HEK293 (cell line): Measurements from ENCODE around the gene MAL.

Source experiments
- CTCF ChIA-PET: fragments of 350-600 bp; formaldehyde crosslinking; extraction: SDS; loops from one replicate; lab custom pipeline; 2021; ENCODE audit warnings: antibody characterized with exemption; lab: Yijun Ruan, JAX
- POLR2A ChIA-PET: fragments of 300-600 bp; formaldehyde crosslinking; extraction: SDS; loops from one replicate; lab custom pipeline; 2020; ENCODE audit warnings: antibody characterized with exemption, inconsistent platforms; lab: Yijun Ruan, JAX
- H3K27ac ChIP-seq: fragments of 200-500 bp; sonication (Bioruptor generic); 2 replicates; pipeline ENCODE4 v1.5.1; 2014; ENCODE audit warnings: low read depth, low read length, control low read depth, inconsistent platforms; ENCODE audit errors: extremely low read depth
- H3K36me3 ChIP-seq, 2 experiments: fragments of 200-500 bp in 1 of 2; sonication (Bioruptor generic) in 1 of 2; 1 replicate in 1 of 2; 2 replicates in 1 of 2; pipeline ENCODE4 v1.5.1; 2014 to 2017; ENCODE audit warnings: inconsistent platforms in 2 of 2, low read length in 2 of 2; ENCODE audit not compliant: control insufficient read depth in 2 of 2, insufficient read depth in 1 of 2
- H3K4me1 ChIP-seq: fragments of 200-500 bp; sonication (Bioruptor generic); 2 replicates; pipeline ENCODE4 v1.5.1; 2014; ENCODE audit warnings: mild to moderate bottlenecking, low read length, inconsistent platforms; ENCODE audit not compliant: control insufficient read depth, insufficient read depth
- H3K4me3 ChIP-seq: 2 replicates; pipeline ENCODE4 v1.5.1; 2011; ENCODE audit warnings: low read depth, mild to moderate bottlenecking, control low read depth, low read length, moderate library complexity
- H3K9me3 ChIP-seq: fragments of 200-500 bp; sonication (Bioruptor generic); 2 replicates; pipeline ENCODE4 v1.5.1; 2014; ENCODE audit warnings: low read depth, low read length, inconsistent platforms; ENCODE audit not compliant: control insufficient read depth, insufficient read depth
- GLIS2 ChIP-seq: fragments of 450-650 bp; formaldehyde crosslinking; IDR thresholded peaks from 2 replicates; pipeline ENCODE4 v1.5.1; 2016; ENCODE audit warnings: missing biosample characterization, missing genetic modification characterization
- KLF7 ChIP-seq: fragments of 450-650 bp; formaldehyde crosslinking; IDR thresholded peaks from 2 replicates; pipeline ENCODE4 v1.5.1; 2016; ENCODE audit warnings: missing biosample characterization, missing genetic modification characterization, borderline replicate concordance
- KLF8 ChIP-seq: fragments of 450-650 bp; formaldehyde crosslinking; IDR thresholded peaks from 2 replicates; pipeline ENCODE4 v1.5.1; 2016; ENCODE audit warnings: missing biosample characterization, missing genetic modification characterization
- MEIS1 ChIP-seq: sonication (generic); formaldehyde crosslinking; IDR thresholded peaks from 2 replicates; pipeline ENCODE4 v1.8.1; 2022; ENCODE audit warnings: missing genetic modification reagents, mild to moderate bottlenecking, borderline replicate concordance
- PRDM1 ChIP-seq: fragments of 450-650 bp; formaldehyde crosslinking; IDR thresholded peaks from 2 replicates; pipeline ENCODE4; 2016; ENCODE audit warnings: missing biosample characterization, missing genetic modification characterization
- PRDM6 ChIP-seq: fragments of 450-650 bp; formaldehyde crosslinking; IDR thresholded peaks from 2 replicates; pipeline ENCODE4 v1.5.1; 2017; ENCODE audit warnings: missing biosample characterization, missing genetic modification characterization
- ZBTB1 ChIP-seq: fragments of 450-650 bp; formaldehyde crosslinking; IDR thresholded peaks from 2 replicates; pipeline ENCODE4 v1.5.1; 2016; ENCODE audit warnings: missing biosample characterization, missing genetic modification characterization
- ZBTB20 ChIP-seq: fragments of 450-650 bp; formaldehyde crosslinking; IDR thresholded peaks from 2 replicates; pipeline ENCODE4 v1.5.1; 2016; ENCODE audit warnings: missing biosample characterization, missing genetic modification characterization
- ZBTB21 ChIP-seq: fragments of 450-650 bp; formaldehyde crosslinking; IDR thresholded peaks from 2 replicates; pipeline ENCODE4 v1.5.1; 2017; ENCODE audit warnings: missing biosample characterization, missing genetic modification characterization
- ZBTB26 ChIP-seq: fragments of 450-650 bp; formaldehyde crosslinking; optimal IDR thresholded peaks from 2 replicates; pipeline ENCODE3; 2016; ENCODE audit warnings: missing biosample characterization, mild to moderate bottlenecking, missing genetic modification characterization
- ZNF114 ChIP-seq: fragments of 450-650 bp; formaldehyde crosslinking; IDR thresholded peaks from 2 replicates; pipeline ENCODE4 v1.5.0; 2017; ENCODE audit warnings: missing biosample characterization, missing genetic modification characterization
- ZNF132 ChIP-seq: fragments of 450-650 bp; formaldehyde crosslinking; IDR thresholded peaks from 2 replicates; pipeline ENCODE4 v1.5.1; 2017; ENCODE audit warnings: missing biosample characterization, missing genetic modification characterization, borderline replicate concordance
- ZNF146 ChIP-seq: fragments of 450-650 bp; formaldehyde crosslinking; IDR thresholded peaks from 2 replicates; pipeline ENCODE4 v1.5.1; 2016; ENCODE audit warnings: missing biosample characterization, missing genetic modification characterization
- ZNF214 ChIP-seq: fragments of 450-650 bp; formaldehyde crosslinking; IDR thresholded peaks from 2 replicates; pipeline ENCODE4 v1.5.1; 2017; ENCODE audit warnings: missing biosample characterization, mild to moderate bottlenecking, missing genetic modification characterization, borderline replicate concordance
- ZNF266 ChIP-seq: fragments of 450-650 bp; formaldehyde crosslinking; IDR thresholded peaks from 2 replicates; pipeline ENCODE4 v1.5.1; 2016; ENCODE audit warnings: missing biosample characterization, missing genetic modification characterization, low read depth
- ZNF350 ChIP-seq: fragments of 450-650 bp; formaldehyde crosslinking; IDR thresholded peaks from 2 replicates; pipeline ENCODE4 v1.5.0; 2017; ENCODE audit warnings: missing biosample characterization, mild to moderate bottlenecking, missing genetic modification characterization
- ZNF473 ChIP-seq: fragments of 450-650 bp; formaldehyde crosslinking; IDR thresholded peaks from 2 replicates; pipeline ENCODE4 v1.5.1; 2017; ENCODE audit warnings: missing biosample characterization, missing genetic modification characterization
- ZNF501 ChIP-seq: fragments of 450-650 bp; formaldehyde crosslinking; IDR thresholded peaks from 2 replicates; pipeline ENCODE4 v1.5.1; 2016; ENCODE audit warnings: missing biosample characterization, missing genetic modification characterization
- ZNF600 ChIP-seq: fragments of 450-650 bp; formaldehyde crosslinking; IDR thresholded peaks from 2 replicates; pipeline ENCODE4 v1.5.1; 2016; ENCODE audit warnings: missing biosample characterization, missing genetic modification characterization
- ZNF830 ChIP-seq: fragments of 450-650 bp; IDR thresholded peaks from 2 replicates; pipeline ENCODE4 v1.5.0; 2018; ENCODE audit warnings: missing biosample characterization, missing genetic modification characterization, low read depth, mild to moderate bottlenecking, moderate library complexity

The MAL gene

GRCh38 chr2:95052804-95053479 lies 27.4 kb downstream of the MAL start (continued):
- no peak for TF ChIP-seq ZNF266 (tag by site-specific recombination)
- no peak for TF ChIP-seq GLIS2
- no peak for TF ChIP-seq ZNF473
- TF ChIP-seq ZNF132 (tag by site-specific recombination) = no peak
- no peak for TF ChIP-seq ZBTB26 (tag by site-specific recombination)
- TF ChIP-seq KLF8 (tag by site-specific recombination) = no peak

- ChIA-PET POLR2A (interaction anchor here (0.8 kb wide), 1 partner anchor 9 kb away, joined by 3 read pairs; no protein-coding TSS in a partner anchor), CTCF (interaction anchor here (0.8 to 2.2 kb wide), 8 partner anchors 10 to 150 kb away, joined by 3 to 23 read pairs (median 4); no protein-coding TSS in a partner anchor)
Observed at GRCh38 chr2:95053543-95053942, 28.0 kb downstream of the MAL start.

GRCh38 chr2:95054016-95054415 lies 28.5 kb downstream of the MAL start:
- Histone ChIP-seq H3K36me3 (no peaks in the 10 kb centered on the region), H3K4me3 (no peak overlapping the region), H3K9me3 (no peaks in the 10 kb centered on the region), H3K27ac (no peak overlapping the region), H3K4me1 (no peaks in the 10 kb centered on the region)
- ChIA-PET CTCF (interaction anchor here (0.5 to 2.2 kb wide), 8 partner anchors 8 to 149 kb away, joined by 3 to 23 read pairs (median 4); no protein-coding TSS in a partner anchor), POLR2A (interaction anchor here (0.8 kb wide), 1 partner anchor 8 kb away, joined by 3 read pairs; no protein-coding TSS in a partner anchor)
- no peak for TF ChIP-seq ZBTB21 (tag by site-specific recombination)
- TF ChIP-seq ZNF350 (tag by site-specific recombination) = no peak

More at GRCh38 chr2:95053543-95053942, 28.0 kb downstream of the MAL start:
- no peaks in the 10 kb centered on the region for H3K4me1 ChIP-seq
- H3K9me3 ChIP-seq = no peaks in the 10 kb centered on the region
- TF ChIP-seq ZNF214 (no peak), KLF7 (tag by site-specific recombination) (no peak), ZNF501 (tag by site-specific recombination) (no peak), ZBTB20 (tag by site-specific recombination) (no peak), ZNF114 (tag by site-specific recombination) (no peak), ZBTB1 (tag by site-specific recombination) (no peak), MEIS1 (CRISPR knock-in tag) (no peak), PRDM1 (no peak), ZNF146 (no peak), PRDM6 (tag by site-specific recombination) (no peak), ZNF600 (no peak), ZNF830 (tag by site-specific recombination) (no peak)
- no peak overlapping the region for H3K4me3 ChIP-seq
- H3K27ac ChIP-seq = no peak overlapping the region
- no peaks in the 10 kb centered on the region for H3K36me3 ChIP-seq
